ENCODE measurements around the gene TRIOBP. TPM values are rescaled to one million over a fixed set of nuclear protein-coding genes. Genes with fewer than 3 reads are reported as not detected.
A peak's percentile ranks its signal among the peaks of the same experiment; 100 is the strongest.
"Not testable (repeated sequence)": the region's sequence is repeated elsewhere in the genome, so short reads cannot be mapped to it uniquely, and the experiment has no call there.

The TRIOBP gene
- total RNA-seq, 2 donors from 2014 or later: 126 to 146 TPM

DNA sequence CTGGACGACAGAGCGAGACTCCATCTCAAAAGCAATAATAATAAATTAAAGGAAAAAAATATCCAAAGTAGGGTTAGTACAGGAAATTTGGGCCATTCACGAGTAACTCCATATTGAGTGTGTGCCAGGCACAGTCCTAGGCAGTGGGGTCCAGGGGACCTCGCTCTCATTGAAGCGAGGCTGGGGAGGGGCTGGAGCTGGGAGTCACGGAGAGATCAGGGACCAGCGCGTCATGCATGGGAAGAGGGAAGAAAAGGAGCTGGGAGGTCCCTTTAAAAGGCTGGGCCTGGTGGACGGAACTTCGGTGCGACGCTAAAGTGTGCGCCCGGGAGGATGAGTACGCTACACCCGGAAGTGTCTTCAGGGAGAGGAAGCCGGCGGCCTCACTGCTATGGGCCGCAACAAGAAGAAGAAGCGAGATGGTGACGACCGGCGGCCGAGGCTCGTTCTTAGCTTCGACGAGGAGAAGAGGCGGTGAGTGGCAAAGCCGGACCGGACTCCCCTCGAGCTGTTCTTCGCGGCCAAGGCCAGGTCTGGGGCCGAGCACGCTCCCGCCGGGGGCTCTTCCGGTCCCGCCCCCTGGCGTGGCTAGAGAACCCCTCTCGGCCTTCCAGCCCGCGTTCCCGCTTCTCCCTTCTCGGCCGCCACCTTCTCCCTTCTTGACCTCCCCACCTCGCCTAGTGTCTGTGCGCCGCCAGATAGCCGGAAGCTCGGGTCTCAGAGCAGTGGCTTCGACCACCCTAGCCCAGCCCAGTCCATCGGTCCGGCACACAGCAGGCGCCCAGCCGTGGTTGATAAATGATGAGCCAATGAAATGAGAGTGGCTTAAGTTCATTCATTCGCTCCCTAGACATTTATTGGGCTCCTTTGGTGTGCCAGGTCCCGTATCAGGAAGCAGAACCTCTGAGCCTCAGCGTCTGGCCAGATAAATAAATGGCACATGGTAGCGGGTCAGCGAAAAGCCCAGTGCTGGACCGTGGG, 10.6 kb upstream of the TRIOBP start, which contains the start of gene NOL12:
TSS of gene NOL12 (plus strand) at position 342 of the 981 bp plus-strand sequence. CDS start at position 392, 50 bp downstream.
- Histone ChIP-seq H3K9me3 (no peaks in the 10 kb centered on the region), H3K4me3 (peak within 1 kb of the TSS; percentile 99), H3K27me3 (replicated peaks; ENCODE audit: insufficient read depth) (no peaks in the 10 kb centered on the region), H3K36me3 (peaks cover 14% of the 10 kb centered on the region), H3K4me1 (ENCODE audit: control insufficient read depth in 1 of 2, low read depth in 2 of 2) (peaks cover 4 to 15% of the 10 kb centered on the region in 2 donors), H3K27ac (peak within 1 kb of the TSS; percentile 81 to 89)
- ATAC-seq (ENCODE audit: insufficient number of reproducible peaks, low FRiP score, low read depth) (peak; percentile 30), DNase-seq (ENCODE audit: low spot score) (peak; percentile 41)
- TF ChIP-seq, protein P1, sequence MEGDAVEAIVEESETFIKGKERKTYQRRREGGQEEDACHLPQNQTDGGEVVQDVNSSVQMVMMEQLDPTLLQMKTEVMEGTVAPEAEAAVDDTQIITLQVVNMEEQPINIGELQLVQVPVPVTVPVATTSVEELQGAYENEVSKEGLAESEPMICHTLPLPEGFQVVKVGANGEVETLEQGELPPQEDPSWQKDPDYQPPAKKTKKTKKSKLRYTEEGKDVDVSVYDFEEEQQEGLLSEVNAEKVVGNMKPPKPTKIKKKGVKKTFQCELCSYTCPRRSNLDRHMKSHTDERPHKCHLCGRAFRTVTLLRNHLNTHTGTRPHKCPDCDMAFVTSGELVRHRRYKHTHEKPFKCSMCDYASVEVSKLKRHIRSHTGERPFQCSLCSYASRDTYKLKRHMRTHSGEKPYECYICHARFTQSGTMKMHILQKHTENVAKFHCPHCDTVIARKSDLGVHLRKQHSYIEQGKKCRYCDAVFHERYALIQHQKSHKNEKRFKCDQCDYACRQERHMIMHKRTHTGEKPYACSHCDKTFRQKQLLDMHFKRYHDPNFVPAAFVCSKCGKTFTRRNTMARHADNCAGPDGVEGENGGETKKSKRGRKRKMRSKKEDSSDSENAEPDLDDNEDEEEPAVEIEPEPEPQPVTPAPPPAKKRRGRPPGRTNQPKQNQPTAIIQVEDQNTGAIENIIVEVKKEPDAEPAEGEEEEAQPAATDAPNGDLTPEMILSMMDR (IDR thresholded peaks at IDR 0.05): peak; percentile 0

DNA sequence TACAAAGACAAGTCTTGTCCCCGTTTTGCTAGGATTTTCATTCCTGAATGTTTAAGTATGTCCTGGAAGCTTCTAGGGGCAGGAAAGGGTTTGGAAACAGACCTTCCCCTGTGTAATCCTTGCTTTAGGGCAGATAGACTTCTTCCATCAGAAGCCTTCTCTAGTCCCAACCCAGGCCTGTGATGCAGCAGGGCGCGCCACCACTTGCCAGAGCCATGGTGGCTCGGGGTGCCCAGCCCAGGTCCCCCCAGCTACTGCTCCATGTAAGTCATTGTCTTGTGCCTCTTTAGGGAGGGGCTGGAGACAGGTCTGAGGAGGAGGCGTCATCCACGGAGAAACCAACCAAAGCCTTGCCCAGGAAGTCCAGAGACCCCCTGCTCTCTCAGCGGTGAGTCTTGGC, 6.4 kb upstream of the TRIOBP start:
- TF ChIP-seq, protein P1 (IDR thresholded peaks at IDR 0.05): no peak
- H3K36me3 ChIP-seq: peaks cover 21% of the 10 kb centered on the region
- H3K27me3 ChIP-seq (replicated peaks; ENCODE audit: insufficient read depth): no peaks in the 10 kb centered on the region
- H3K4me1 ChIP-seq (ENCODE audit: control insufficient read depth in 1 of 2, low read depth in 2 of 2): peaks cover 4 to 15% of the 10 kb centered on the region in 2 donors
- DNase-seq (ENCODE audit: low spot score): no peak
- H3K9me3 ChIP-seq: no peaks in the 10 kb centered on the region
- no peak for ATAC-seq (ENCODE audit: insufficient number of reproducible peaks, low FRiP score, low read depth)
- no peak overlapping the region for H3K27ac ChIP-seq
- no peak overlapping the region for H3K4me3 ChIP-seq

DNA sequence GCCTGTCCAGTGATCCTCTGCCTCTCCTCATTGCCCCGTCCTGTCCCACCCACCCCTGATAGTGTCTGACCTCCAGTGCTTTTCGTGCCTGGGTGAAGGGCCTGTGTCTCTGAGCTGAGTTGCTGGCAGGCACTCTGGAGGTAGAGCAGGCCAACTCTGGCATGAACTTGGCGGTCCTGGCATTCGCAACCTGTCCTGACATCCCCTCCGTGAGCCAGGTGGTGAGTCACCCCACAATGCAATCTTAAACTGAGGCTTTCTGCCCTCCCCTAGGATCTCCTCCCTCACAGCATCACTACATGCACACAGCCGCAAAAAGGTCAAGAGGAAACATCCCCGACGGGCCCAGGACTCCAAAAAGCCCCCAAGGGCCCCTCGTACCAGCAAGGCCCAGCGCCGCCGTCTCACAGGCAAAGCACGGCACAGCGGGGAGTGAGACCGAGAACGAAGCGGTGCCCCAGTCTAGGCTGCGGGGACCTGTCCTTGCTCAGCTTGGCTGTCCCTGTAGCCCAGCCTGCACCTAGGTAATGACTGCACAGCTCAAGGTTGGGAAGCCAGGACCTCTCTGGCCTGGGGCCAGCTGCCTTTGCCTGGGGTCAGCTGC, 5.8 kb upstream of the TRIOBP start:
- peaks cover 7 to 17% of the 10 kb centered on the region in 2 donors for H3K4me1 ChIP-seq (ENCODE audit: control insufficient read depth in 1 of 2, low read depth in 2 of 2)
- no peak overlapping the region for H3K4me3 ChIP-seq
- H3K27ac ChIP-seq: no peak overlapping the region
- TF ChIP-seq, protein P1 (IDR thresholded peaks at IDR 0.05): no peak
- no peaks in the 10 kb centered on the region for H3K9me3 ChIP-seq
- ATAC-seq (ENCODE audit: insufficient number of reproducible peaks, low FRiP score, low read depth) (no peak), DNase-seq (ENCODE audit: low spot score) (no peak)
- no peaks in the 10 kb centered on the region for H3K27me3 ChIP-seq (replicated peaks; ENCODE audit: insufficient read depth)
- H3K36me3 ChIP-seq: peaks cover 21% of the 10 kb centered on the region

DNA sequence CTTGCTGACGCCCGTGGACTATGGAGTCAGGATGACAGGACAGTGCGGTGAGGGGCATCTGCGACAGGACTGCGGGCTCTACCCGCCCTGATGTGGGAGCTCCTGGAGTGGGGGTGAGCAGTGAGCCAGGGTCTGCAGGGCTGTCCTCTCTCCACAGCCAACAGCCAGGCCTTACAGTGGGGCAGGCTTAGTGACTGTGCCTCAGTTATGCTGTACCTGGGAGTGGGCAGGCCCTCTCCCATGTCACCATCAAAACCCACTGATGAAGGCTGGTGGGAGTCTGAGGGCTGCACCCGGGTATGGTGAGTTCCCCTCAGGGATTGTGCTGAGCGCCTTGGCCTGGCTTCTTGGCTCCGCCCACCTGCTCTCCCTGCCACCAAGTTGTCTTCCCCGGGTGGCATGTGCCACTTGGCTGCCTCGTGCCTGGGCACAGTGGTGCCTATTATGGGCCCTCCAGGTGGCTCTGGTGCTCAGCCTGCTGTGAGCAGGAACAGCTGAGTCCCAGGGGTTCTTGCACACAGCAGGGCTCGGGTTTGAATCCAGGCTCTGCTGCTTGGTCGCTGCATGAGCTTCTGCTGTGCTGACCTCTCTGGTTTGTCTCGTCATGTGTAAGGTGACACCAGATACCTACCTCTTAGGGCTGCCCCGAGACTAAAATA, 4.1 kb upstream of the TRIOBP start:
- Histone ChIP-seq H3K36me3 (peaks cover 21% of the 10 kb centered on the region), H3K4me3 (no peak overlapping the region), H3K4me1 (ENCODE audit: control insufficient read depth in 1 of 2, low read depth in 2 of 2) (peaks cover 10 to 12% of the 10 kb centered on the region in 2 donors), H3K27ac (no peak overlapping the region), H3K9me3 (no peaks in the 10 kb centered on the region), H3K27me3 (replicated peaks; ENCODE audit: insufficient read depth) (no peaks in the 10 kb centered on the region)
- DNase-seq (ENCODE audit: low spot score): no peak
- ATAC-seq (ENCODE audit: insufficient number of reproducible peaks, low FRiP score, low read depth): no peak
- TF ChIP-seq, protein P1 (IDR thresholded peaks at IDR 0.05): no peak

DNA sequence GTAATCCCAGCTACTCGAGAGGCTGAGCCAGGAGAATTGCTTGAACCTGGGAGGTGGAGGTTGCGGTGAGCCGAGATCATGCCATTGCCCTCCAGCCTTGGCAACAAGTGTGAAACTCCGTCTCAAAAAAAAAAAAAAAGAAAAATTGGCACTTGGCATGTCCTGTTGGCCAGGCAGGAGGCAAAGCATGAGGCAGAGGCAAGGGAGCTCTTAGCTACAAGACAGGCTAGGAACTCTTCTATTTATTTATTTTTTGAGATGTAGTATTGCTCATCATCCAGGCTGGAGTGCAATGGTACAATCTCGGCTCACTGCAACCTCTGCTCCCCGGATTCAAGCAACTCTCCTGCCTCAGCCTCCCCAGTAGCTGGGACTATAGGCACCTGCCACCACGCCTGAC, 2.7 kb upstream of the TRIOBP start:
- H3K36me3 ChIP-seq: peaks cover 16% of the 10 kb centered on the region
- not testable (repeated sequence) for H3K9me3 ChIP-seq

DNA sequence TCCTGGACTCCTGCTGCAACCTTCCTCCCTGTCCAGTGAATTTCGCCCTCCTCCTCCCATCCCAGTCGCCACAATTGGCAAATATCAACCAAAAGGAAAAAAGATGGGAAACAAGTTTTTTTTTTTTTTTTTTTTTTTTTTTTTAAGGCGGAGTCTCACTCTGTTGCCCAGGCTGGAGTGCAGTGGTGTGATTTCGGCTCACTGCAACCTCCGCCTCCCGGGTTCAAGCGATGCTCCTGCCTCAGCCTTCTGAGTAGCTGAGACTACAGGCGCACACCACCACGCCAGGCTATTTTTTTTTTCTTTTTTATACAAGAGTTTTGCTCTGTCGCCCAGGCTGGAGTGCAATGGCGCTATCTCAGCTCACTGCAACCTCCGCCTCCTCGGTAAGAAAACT, 590 bp upstream of the TRIOBP start:
- H3K4me3 ChIP-seq: peak overlapping the region; percentile 65
- not testable (repeated sequence) for ATAC-seq (ENCODE audit: insufficient number of reproducible peaks, low FRiP score, low read depth)

More for the DNA sequence above, 2.7 kb upstream of the TRIOBP start:
- ATAC-seq (ENCODE audit: insufficient number of reproducible peaks, low FRiP score, low read depth); H3K27ac ChIP-seq; H3K4me3 ChIP-seq; H3K27me3 ChIP-seq (replicated peaks; ENCODE audit: insufficient read depth); DNase-seq (ENCODE audit: low spot score): not testable (repeated sequence)
- peaks cover 10 to 12% of the 10 kb centered on the region in 2 donors for H3K4me1 ChIP-seq (ENCODE audit: control insufficient read depth in 1 of 2, low read depth in 2 of 2)

More for the DNA sequence above, 590 bp upstream of the TRIOBP start:
- H3K36me3 ChIP-seq; DNase-seq (ENCODE audit: low spot score); H3K27me3 ChIP-seq (replicated peaks; ENCODE audit: insufficient read depth); H3K9me3 ChIP-seq: not testable (repeated sequence)
- peak overlapping the region; percentile 44 to 51 for H3K27ac ChIP-seq
- H3K4me1 ChIP-seq (ENCODE audit: control insufficient read depth in 1 of 2, low read depth in 2 of 2): peaks cover 10 to 12% of the 10 kb centered on the region in 2 donors
